Measurements from ENCODE around the gene NDUFB2.
A peak's percentile ranks its signal among the peaks of the same experiment; 100 is the strongest.
"Not testable (repeated sequence)": the region's sequence is repeated elsewhere in the genome, so short reads cannot be mapped to it uniquely, and the experiment has no call there.

The NDUFB2 gene

GRCh38 chr7:140673063-140673773, 23.3 kb upstream of the NDUFB2 start:
- peak; percentile 67 for DNase-seq

DNA sequence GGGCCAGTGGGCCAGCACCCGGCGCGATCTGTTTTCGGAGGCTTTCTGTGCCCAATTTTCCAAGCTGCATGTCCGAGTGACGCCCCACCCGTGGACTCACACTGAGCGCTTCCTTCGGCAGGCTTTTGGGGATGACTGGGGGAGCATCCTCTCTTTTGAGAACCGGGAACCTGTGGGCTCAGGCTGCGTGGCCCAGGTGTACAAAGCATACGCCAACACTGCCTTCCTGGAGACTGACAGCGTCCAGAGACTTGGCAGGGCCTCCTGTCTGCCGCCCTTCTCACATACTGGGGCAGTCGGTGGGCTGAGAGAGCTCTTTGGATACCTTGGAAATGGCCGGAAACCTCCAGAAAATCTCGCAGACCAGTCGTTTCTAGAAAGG, 22.7 kb upstream of the NDUFB2 start:
- no peak for DNase-seq

DNA sequence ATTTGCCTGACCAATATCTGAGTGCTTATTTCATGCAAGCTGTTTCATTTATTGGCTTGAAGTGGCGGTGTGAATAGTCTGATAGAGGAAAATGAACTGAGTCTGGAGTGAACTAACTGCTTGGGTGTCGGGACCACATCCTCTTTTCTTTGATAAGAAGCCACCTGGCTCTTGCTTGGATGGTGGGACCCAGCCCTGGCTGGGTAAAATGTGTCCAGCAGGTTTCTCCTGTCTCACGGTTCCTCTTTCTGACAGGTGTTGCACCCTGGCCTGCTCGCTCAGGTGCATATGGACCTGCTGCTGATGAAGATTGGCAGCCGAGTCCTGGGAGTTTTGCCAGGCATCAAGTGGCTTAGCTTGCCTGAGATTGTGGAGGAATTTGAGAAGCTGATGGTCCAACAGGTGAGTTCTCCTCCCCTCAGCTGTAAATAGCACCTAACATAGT, 22.1 kb upstream of the NDUFB2 start:
- no peak for DNase-seq

DNA sequence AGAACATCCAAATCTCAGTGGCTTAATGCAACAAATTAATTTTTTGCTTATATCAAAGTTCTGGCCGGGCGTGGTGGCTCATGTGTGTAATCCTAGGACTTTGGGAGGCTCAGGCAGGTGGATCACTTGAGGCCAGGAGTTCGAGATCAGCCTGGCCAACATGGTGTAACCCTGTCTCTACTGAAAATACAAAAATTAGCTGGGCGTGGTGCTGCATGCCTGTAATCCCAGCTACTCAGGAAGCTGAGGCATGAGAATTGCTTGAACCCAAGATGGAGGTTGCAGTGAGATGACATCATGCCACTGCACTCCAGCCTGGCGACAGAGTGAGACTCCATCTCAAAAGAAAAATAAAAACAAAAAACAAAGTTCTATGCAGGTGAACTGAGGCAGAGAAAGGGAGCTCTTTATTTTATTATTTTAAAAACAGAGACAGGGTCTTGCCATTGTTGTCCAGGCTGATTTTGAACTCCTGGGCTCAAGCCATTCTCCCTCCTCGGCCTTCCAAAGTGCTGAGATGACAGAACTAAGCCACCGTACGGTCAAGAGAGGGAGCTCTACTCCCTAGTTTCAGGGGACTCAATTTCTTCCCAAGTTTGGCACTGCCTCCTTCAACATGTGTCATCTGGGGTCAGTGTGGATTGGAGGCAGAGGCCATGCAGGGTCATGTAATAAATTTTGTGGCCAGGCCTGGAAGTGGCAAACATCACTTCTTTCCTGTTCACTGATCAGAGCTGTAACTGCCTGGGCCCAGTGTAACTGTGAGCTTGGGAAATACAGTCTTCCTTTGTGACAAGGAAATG, 21.4 kb upstream of the NDUFB2 start:
- DNase-seq, result no peak

DNA sequence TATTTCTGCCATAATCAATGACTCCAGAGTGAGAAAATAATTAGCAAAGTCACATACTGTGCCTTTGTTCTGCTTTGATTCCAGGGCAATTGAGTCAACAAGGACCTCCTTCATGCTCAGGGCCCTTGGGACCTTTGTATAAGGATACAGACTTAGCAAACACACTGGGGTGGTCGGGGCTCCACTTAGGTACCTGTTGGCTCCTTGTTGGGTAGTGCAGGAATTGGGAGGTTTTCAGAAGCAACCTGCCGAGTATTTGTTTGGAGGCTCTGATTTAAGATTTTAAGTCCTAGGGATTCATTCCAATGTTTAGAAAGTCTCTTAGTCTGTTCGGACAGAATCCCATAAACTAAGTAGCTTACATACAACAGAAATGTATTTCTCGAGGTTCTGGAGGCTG, 20.8 kb upstream of the NDUFB2 start:
- DNase-seq, result no peak

GRCh38 chr7:140676306-140676705, 20.2 kb upstream of the NDUFB2 start:
- DNase-seq, result no peak

DNA sequence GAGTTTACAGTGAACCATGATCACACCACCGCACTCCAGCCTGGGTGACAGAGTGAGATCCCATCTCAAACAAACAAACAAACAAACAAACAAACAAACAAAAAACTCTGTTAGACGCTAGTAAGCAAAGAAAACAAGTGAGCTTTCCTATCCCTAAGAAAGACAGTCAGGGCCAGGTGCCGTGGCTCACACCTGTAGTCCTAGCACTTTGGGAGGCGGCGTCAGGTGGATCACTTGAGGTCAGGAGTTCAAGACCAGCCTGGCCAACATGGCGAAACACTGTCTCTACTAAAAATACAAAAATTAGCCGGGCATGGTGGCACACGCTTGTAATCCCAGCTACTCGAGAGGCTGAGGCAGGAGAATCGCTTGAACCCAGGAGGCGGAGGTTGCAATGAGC, 19.6 kb upstream of the NDUFB2 start:
- not testable (repeated sequence) for DNase-seq

DNA sequence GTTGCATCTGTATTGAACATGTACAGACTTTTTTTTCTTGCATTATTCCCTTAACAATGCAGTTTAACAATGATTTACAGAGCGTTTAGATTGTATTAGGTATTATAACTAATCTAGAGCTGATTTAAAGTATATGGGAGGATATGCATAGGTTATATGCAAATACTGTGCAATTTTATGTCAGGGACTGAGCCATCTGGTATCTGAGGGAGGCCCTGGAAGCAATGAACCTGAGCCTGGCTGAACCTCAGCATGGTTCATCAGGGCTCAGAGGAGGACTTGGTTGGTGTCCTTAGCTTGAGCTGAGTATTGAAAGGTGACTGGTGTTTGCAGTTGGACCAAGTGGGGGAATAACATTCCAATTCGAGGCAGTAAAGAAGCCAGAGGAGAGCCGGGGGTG, 19.0 kb upstream of the NDUFB2 start:
- DNase-seq, result no peak

GRCh38 chr7:140678081-140678815, 18.3 kb upstream of the NDUFB2 start:
- DNase-seq, result no peak

- DNase-seq, result no peak
Measured at GRCh38 chr7:140678816-140679130, 17.7 kb upstream of the NDUFB2 start.

DNA sequence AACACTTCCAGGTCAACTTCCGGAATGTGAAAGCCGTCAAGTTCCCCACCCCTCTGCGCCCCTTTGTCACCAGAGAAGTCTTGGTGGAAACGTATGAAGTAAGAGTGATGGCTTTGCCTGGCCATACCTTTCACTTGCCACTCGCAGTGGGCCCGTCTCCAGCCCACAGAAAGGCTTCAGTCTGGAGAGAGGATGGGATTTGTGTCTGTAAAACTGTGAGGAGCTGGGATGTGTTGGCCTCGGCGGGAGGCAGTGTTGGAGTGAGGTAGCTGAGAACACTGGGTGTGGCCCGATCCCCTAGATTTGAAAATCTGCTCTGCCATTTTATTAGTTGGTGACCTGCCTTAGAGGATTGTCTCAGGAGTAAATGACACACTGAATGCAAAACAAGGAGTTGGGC, 17.3 kb upstream of the NDUFB2 start:
- DNase-seq, result no peak

GRCh38 chr7:140680886-140681285, 15.6 kb upstream of the NDUFB2 start:
- DNase-seq, result no peak

DNA sequence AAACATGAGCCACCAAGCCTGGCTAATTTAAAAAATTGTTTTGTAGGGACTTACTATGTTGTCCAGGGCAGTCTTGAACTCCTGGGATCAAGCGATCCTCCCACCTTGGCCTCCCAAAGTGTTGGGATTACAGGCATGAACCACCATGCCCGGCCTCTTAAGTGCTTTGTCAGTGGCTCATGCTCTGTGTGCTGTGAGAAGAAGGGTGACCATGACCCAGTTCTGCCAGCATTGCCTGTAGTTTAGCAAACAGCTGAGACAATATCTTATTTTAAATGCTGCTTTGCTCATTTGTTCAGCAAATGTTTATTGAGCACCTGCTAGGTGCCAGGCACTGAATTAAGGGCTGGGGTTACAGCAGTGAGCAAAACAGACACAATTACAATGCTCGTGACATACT, 14.7 kb upstream of the NDUFB2 start:
- DNase-seq, result no peak

DNA sequence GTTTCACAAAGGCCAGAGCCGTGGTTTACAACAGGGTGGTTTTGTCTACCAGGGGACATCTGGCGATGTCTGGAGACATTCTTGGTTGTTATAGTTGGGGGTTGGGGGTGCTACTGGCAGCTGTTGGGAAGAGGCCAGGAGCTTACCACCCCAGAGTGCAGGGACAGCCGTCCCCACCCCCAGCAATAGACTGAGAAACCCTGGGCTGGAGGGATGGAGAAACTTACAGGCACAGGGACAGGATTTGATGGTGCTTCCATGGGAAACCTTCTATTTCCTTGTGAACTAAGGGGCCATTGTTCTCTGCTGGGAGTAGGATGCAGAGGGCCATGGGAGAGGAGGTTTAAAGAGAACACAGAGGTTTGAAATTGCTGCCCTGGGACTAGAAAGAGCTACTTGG, 12.9 kb upstream of the NDUFB2 start:
- no peak for DNase-seq

- DNase-seq, result no peak
Measured at GRCh38 chr7:140684066-140684950, 12.2 kb upstream of the NDUFB2 start.

- no peak for DNase-seq
Measured at GRCh38 chr7:140685407-140686087, 11.0 kb upstream of the NDUFB2 start.

- DNase-seq, result no peak
Measured at GRCh38 chr7:140686921-140687320, 9.6 kb upstream of the NDUFB2 start.

DNA sequence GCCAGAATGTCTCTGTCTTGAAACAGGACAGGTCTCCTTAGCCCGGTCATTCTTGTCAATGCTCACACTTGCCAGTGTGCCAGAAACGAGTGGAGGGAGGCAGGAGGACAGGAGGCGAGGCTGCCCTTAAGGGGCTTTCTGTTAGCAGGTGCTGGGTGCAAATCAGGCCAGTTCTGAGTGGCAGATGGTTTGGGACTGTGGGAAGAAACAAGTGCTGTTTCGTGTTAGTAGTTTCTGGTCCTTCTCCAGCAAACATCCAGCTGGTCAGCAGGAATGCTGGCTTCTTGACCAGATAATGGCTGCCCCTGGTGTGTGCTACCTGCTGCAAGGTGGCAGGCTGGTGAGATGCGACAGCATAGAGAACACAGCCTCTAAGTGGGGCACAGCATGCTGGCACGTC, 8.2 kb upstream of the NDUFB2 start:
- DNase-seq, result no peak

GRCh38 chr7:140689199-140690152, 7.0 kb upstream of the NDUFB2 start:
- no peak for DNase-seq

GRCh38 chr7:140691376-140692045, 5.0 kb upstream of the NDUFB2 start:
- DNase-seq, result no peak

- DNase-seq, result not testable (repeated sequence)
Measured at GRCh38 chr7:140693849-140694248, 2.7 kb upstream of the NDUFB2 start.
